ACC112 (cell line): ENCODE data around the gene CFAP299.

ENCODE experiments used
- H2AFZ ChIP-seq: fragments of 200-600 bp; sonication (generic); one replicate; pipeline ENCODE4 v1.6.0; 2017; ENCODE audit warnings: antibody characterized with exemption, low read length; ENCODE audit not compliant: unreplicated experiment
- H3K27ac ChIP-seq: fragments of 200-600 bp; sonication (generic); 2 replicates; pipeline ENCODE4 v1.5.1; 2014; ENCODE audit warnings: low read depth, mild to moderate bottlenecking, antibody characterized with exemption, low read length, moderate library complexity
- H3K27me3 ChIP-seq: fragments of 200-600 bp; sonication (generic); 2 replicates; pipeline ENCODE4 v1.6.1; 2014; ENCODE audit warnings: mild to moderate bottlenecking, antibody characterized with exemption, low read length, moderate library complexity, mixed read lengths; ENCODE audit not compliant: insufficient read depth
- H3K36me3 ChIP-seq: fragments of 200-600 bp; sonication (generic); 2 replicates; pipeline ENCODE4 v1.6.1; 2016; ENCODE audit warnings: mild to moderate bottlenecking, antibody characterized with exemption, low read length, moderate library complexity, mixed read lengths; ENCODE audit not compliant: insufficient read depth
- H3K4me1 ChIP-seq: fragments of 200-600 bp; sonication (generic); one replicate; pipeline ENCODE4 v1.6.1; 2016; ENCODE audit warnings: low read length, mixed read lengths; ENCODE audit not compliant: insufficient read depth, unreplicated experiment, control insufficient read depth
- H3K4me3 ChIP-seq: fragments of 200-600 bp; sonication (generic); 2 replicates; pipeline ENCODE4 v1.5.1; 2014; ENCODE audit warnings: mild to moderate bottlenecking, low read depth, low read length
- H3K79me2 ChIP-seq: fragments of 200-600 bp; sonication (generic); one replicate; pipeline ENCODE4 v1.6.0; 2016; ENCODE audit warnings: low read length; ENCODE audit not compliant: control insufficient read depth, unreplicated experiment, insufficient read depth

Gene CFAP299

DNA sequence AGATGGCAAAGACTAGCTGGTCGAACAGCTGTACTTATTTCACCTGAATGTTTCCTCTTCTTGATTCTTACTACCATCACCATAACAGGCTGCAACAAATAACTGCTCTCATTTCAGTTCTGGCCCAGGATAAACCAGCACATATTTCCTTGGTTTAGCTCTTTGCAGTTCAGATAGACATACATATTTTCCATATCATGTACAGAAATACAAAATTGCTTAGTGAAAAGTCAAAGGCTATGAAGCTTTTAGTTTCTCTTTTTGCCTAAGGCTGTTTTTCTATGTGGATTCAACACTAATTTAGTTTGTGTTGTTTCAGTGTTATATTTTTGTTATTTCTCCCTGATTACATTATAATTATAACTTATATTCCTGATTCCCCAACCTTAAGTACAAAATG lies 591.4 kb downstream of the CFAP299 start:
- peak overlapping the region; percentile 40 for H2AFZ ChIP-seq
- no peaks in the 10 kb centered on the region for H3K27me3 ChIP-seq
- no peaks in the 10 kb centered on the region for H3K79me2 ChIP-seq
- peaks cover 10% of the 10 kb centered on the region for H3K4me1 ChIP-seq
- no peak overlapping the region for H3K27ac ChIP-seq
- no peaks in the 10 kb centered on the region for H3K36me3 ChIP-seq
- H3K4me3 ChIP-seq = peak overlapping the region; percentile 21; the same call in 1 of the 2 replicates

DNA sequence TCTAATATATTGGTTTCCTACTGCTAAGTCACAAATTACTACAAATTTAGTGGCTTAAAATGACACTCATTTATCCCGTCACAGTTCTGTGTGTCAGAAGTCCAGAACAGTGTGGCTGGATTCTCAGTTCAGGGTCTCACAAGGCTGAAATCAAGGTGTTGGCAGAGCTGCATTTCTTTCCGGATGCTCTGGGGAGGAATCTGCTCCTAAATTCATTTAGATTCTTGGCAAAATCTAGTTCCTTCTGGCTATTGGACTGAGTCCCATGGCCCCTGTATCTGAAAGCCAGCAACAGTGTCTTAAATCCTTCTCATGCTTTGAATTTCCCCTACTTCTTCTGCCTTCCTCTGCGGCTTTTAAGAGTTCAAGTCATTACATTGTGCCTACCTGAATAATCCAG lies 591.9 kb downstream of the CFAP299 start:
- Histone ChIP-seq H3K4me3 (no peak overlapping the region), H3K27ac (no peak overlapping the region), H2AFZ (peak overlapping the region; percentile 57)

DNA sequence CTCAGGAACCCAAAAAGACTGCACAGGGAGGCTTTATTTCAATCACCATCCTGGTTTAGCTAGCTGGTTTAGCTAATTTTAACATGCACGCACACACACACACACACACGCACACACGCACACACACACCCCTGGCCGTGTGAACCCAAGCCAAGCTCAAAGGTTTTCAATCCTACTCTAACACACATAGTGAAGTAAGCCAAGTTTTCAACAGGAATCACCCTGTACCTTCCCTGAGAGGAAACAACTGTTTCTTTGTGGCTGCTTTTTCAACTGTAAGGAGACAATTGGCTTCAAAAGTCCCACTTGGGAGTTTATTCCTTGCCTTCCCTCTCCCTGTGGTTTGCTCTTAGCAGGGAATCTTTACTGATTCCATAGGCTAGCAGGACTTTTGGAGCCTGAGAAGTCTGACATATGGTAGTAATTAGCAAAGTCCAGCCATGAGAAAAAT lies 596.1 kb downstream of the CFAP299 start:
- Histone ChIP-seq H3K4me3 (no peak overlapping the region), H3K4me1 (peaks cover 5% of the 10 kb centered on the region), H3K27me3 (no peaks in the 10 kb centered on the region), H3K27ac (no peak overlapping the region), H2AFZ (no peak overlapping the region), H3K79me2 (no peaks in the 10 kb centered on the region), H3K36me3 (no peaks in the 10 kb centered on the region)

More for the DNA sequence above, 591.9 kb downstream of the CFAP299 start:
- H3K36me3 ChIP-seq = no peaks in the 10 kb centered on the region
- no peaks in the 10 kb centered on the region for H3K79me2 ChIP-seq
- no peaks in the 10 kb centered on the region for H3K27me3 ChIP-seq
- H3K4me1 ChIP-seq = peaks cover 10% of the 10 kb centered on the region

DNA sequence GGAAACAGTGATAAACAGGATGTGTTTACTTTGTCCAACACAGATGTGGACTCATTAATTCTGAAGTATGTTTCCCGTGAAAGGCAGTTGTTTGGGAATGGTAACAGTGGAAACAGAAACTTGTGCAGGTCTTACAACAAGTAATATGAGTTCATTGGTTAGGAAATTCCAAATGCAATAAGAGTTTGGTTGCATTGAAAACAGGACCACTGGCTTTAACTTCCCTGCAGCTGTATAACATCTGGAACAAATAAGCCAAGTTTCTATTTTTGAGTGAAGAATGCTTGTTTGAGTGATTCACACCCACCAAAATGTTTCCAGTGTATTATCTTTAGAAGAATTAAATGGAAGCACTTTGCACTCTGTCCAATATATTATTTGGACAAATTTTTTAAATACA lies 612.6 kb downstream of the CFAP299 start:
- no peaks in the 10 kb centered on the region for H3K79me2 ChIP-seq
- H3K27ac ChIP-seq = no peak overlapping the region
- no peaks in the 10 kb centered on the region for H3K36me3 ChIP-seq
- no peak overlapping the region for H3K4me3 ChIP-seq
- no peak overlapping the region for H2AFZ ChIP-seq
- H3K4me1 ChIP-seq = peaks cover 4% of the 10 kb centered on the region
- no peaks in the 10 kb centered on the region; the same call in 1 of the 2 replicates for H3K27me3 ChIP-seq

DNA sequence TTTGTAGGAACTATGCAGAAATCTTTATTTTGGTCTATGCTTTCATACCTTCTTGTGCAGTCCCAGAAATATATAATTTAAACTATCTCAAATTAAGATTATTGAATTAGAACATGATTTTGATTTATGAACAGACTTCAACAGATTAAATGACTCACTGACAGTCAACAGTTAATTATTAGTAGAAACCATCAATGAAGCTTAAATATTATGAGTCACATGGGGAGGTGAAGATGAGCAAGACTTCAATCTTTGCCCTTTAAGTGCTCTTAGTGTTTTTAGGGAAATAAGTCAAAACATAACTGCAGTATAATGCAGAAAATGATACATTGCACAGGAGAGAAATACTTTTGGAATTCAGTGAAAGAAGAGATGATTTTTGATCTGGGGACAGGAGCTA lies 613.5 kb downstream of the CFAP299 start:
- Histone ChIP-seq H3K79me2 (no peaks in the 10 kb centered on the region), H3K4me1 (peaks cover 4% of the 10 kb centered on the region), H3K27ac (no peak overlapping the region), H3K27me3 (no peaks in the 10 kb centered on the region; the same call in 1 of the 2 replicates), H3K4me3 (no peak overlapping the region), H3K36me3 (no peaks in the 10 kb centered on the region), H2AFZ (no peak overlapping the region)

GRCh38 chr4:80956421-80956820 lies 620.9 kb downstream of the CFAP299 start:
- no peaks in the 10 kb centered on the region for H3K36me3 ChIP-seq
- no peak overlapping the region for H3K4me3 ChIP-seq
- H3K27ac ChIP-seq = no peak overlapping the region
- no peaks in the 10 kb centered on the region for H3K27me3 ChIP-seq
- no peak overlapping the region for H2AFZ ChIP-seq
- no peaks in the 10 kb centered on the region for H3K4me1 ChIP-seq
- no peaks in the 10 kb centered on the region for H3K79me2 ChIP-seq

DNA sequence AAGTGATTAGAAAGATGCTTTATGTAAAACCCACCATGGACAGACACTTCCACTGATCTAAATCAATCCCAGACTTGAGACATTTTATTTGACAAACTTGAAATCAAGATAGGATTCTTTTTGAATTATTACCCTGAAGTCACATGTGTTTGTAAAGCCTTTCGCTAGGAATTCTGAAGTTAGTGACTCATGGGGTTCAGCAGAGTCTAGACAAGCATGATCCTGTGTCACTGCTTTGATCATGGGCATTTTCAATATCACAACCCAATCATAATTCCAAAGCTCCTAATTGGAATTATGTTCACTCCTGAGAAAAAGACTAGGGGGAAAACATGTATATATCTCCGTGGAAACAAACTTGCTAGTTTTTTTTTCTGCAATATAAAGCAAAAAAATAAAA lies 627.5 kb downstream of the CFAP299 start:
- Histone ChIP-seq H3K79me2 (no peaks in the 10 kb centered on the region), H3K27me3 (no peaks in the 10 kb centered on the region), H3K4me3 (no peak overlapping the region), H2AFZ (no peak overlapping the region), H3K4me1 (no peaks in the 10 kb centered on the region), H3K36me3 (no peaks in the 10 kb centered on the region), H3K27ac (no peak overlapping the region)

- H2AFZ ChIP-seq = no peak overlapping the region
These were observed 631.8 kb downstream of the CFAP299 start for GRCh38 chr4:80967346-80967745.

DNA sequence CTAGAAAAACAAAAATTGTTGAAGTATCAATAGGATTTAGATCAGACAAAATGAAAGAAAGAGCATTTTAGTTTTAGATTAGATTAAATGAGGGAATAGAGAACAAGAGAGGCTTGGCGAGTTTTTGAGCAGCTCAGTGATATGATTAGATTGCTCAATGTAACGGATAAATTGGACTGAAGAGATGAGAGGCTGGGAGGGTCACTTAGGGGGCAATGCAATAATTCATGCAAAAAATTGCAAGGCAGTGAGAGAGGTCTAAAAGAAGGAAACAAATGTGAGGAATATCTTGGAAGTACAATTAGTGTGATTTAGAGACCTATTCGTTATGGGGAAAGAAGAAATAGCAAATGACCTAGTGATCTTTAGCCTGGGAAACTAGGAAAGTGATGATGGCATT lies 644.7 kb downstream of the CFAP299 start:
- peaks cover 13% of the 10 kb centered on the region; the same call in 1 of the 2 replicates for H3K27me3 ChIP-seq
- H3K27ac ChIP-seq = no peak overlapping the region
- no peaks in the 10 kb centered on the region for H3K4me1 ChIP-seq
- no peaks in the 10 kb centered on the region for H3K79me2 ChIP-seq
- H2AFZ ChIP-seq = no peak overlapping the region
- no peaks in the 10 kb centered on the region for H3K36me3 ChIP-seq
- H3K4me3 ChIP-seq = no peak overlapping the region

More at GRCh38 chr4:80967346-80967745, 631.8 kb downstream of the CFAP299 start:
- Histone ChIP-seq H3K4me3 (no peak overlapping the region), H3K36me3 (no peaks in the 10 kb centered on the region), H3K4me1 (no peaks in the 10 kb centered on the region), H3K27ac (no peak overlapping the region), H3K79me2 (no peaks in the 10 kb centered on the region), H3K27me3 (no peaks in the 10 kb centered on the region)

DNA sequence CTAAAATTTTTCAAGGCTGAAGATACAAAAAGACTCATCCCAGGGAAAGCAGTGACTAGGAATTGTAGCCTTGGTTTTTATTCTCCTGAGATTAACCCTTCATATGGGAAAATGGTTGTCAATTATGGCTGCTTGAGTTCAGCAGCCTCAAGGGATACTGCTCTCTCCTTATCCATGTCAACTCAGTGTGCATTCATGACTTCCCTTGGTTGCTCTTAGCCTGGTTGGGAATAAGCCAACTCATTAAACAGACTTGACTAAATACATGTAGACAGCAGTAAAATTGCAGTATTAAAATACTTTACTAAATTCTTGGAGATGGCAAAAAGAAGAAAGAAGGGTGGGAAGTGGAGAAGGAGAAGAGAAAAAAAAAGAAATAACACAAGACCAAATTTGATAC lies 650.5 kb downstream of the CFAP299 start:
- Histone ChIP-seq H3K27me3 (peaks cover 13% of the 10 kb centered on the region; the same call in 1 of the 2 replicates), H3K79me2 (no peaks in the 10 kb centered on the region), H2AFZ (no peak overlapping the region), H3K27ac (no peak overlapping the region), H3K4me3 (no peak overlapping the region), H3K4me1 (peaks cover 4% of the 10 kb centered on the region), H3K36me3 (no peaks in the 10 kb centered on the region)

- Histone ChIP-seq H3K36me3 (no peaks in the 10 kb centered on the region), H3K4me1 (peaks cover 4% of the 10 kb centered on the region), H3K4me3 (no peak overlapping the region), H3K27me3 (peaks cover 11% of the 10 kb centered on the region), H3K79me2 (no peaks in the 10 kb centered on the region), H3K27ac (no peak overlapping the region), H2AFZ (no peak overlapping the region)
These were observed 654.5 kb downstream of the CFAP299 start for GRCh38 chr4:80989921-80990544.
